Midbrain (tissue), 1 donor: ENCODE measurements around the gene ACBD6.
A peak's percentile ranks its signal among the peaks of the same experiment; 100 is the strongest.
"Not testable (repeated sequence)": the region's sequence is repeated elsewhere in the genome, so short reads cannot be mapped to it uniquely, and the experiment has no call there.

Experiments used
- DNase-seq: peaks from one replicate; lab custom pipeline; 2025; lab: John Stamatoyannopoulos, UW

Gene ACBD6

DNA sequence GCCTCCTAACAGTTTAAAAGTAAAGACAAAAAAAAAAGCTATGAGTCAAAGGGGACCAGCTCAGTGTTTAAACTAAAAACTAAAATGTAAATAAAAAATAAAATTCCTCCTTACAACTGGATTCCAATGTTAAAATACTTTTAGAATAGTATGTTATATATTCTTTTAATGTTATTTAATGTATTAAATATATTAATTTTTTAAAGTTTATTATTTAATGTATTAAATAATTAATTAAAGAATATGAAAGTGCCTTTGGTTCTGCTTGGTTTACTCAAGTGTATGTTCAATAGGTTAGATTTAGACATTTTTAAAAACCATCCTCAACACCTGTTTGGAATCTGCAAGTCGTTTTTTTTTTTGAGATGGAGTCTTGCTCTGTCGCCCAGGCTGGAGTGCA lies 13.1 kb downstream of the ACBD6 start:
- no peak for DNase-seq

DNA sequence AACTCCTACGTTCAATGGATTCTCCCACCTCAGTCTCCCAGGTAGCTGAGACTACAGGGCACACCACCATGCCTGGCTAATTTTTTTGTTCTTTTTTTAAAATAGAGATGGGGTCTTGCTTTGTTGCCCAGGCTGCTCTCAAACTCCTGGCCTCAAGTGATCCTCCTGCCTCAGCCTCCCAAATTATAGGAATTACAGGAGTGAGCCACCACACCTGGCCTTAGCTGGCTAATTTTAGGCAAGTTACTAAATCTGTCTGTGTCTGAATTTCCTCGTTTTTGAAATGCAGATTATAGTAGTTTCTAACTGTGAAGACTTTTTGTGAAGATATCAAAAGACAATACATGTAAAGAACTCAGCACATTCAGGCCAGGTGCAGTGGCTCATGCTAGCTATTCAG lies 13.7 kb downstream of the ACBD6 start:
- no peak for DNase-seq

DNA sequence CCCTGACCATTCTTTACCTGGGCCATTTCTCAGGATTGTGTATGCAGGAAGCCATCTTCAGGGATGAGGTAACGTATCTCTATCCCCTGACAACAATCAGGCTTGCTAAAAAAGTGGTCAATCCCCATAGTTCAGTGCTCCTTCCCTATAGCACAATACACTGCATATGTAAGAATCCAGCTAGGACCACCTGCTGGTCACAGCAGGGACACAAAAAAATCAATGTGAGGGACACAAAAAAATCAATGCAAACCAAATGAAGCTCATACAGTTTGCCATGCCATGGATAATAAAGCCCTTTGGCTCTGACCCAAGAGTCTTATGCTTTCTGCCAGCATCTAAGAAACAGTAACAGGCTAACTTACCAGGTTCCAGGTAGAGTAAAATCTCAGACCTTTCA lies 16.3 kb downstream of the ACBD6 start:
- no peak for DNase-seq

DNA sequence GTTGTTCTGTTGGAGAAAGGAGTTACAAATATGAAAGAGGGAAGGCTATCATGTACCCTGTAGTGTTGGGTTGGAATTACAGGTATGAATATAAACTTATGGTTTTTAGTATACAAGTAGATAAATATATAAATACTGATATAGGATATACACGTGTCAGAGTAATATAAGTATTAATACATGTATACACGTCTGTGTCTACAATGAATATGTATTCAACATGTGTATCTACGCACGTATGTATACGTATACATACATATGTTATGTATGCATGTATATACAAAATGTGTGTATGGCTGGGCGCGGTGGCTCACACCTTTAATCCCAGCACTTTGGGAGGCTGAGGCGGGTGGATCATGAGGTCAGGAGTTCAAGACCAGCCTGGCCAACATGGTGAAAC lies 17.9 kb downstream of the ACBD6 start:
- DNase-seq: no peak

DNA sequence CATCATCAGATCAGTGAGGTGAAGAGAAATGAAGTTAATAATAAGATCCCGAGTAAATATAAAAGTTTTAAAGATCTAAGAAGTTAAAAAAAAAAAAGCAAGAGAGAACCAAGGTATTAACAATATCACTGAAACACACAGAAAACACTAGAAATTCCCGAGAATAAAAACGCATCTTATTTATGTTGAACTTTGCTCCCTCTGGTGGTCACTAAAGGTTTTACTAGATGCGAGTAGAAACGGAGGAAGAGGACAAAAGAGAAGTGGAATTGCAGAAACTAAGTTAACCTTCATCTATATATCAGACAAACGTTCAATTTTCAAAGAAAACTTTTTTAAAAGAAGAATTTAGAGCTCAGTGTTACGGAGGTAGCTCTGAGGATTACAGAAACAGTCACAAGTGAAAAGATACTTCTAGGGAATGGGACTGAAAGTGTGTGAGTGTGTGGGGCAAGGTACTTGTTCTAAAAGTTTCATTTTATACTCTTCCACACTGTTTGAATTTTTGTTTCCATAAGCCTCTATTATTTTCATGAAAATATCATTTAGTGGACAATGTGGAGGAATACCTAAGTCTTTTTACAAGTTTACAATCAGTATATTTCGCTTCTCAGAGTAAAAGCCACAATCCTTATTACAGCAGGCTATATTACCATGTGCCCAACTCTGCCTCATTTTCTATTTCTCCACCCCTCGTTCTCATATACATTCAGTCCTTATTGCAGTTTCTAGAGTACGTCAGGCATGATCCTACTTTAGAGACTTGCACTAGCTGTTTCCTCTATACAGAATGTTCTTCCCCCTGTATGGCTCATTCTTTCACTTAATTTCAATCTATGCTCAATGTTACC lies 19.7 kb downstream of the ACBD6 start:
- DNase-seq: peak; percentile 54

DNA sequence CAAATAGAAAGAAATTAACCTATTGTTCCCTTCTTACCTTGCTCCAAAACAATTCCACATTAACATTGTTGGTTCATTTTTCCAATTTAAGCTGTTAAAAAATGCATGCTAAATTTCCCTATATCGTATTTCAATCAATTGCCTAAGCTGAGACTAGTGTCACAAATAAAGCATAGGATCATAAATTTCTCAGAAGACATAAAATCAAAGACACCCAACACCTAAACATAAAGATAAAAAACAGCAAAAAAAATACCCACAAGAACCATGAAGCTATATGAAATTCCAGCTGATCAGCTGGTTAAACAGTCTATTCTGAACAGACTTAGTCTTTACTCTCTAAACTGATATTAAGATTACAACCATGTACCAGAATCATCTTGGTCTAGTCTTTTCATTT lies 32.3 kb downstream of the ACBD6 start:
- DNase-seq: no peak

DNA sequence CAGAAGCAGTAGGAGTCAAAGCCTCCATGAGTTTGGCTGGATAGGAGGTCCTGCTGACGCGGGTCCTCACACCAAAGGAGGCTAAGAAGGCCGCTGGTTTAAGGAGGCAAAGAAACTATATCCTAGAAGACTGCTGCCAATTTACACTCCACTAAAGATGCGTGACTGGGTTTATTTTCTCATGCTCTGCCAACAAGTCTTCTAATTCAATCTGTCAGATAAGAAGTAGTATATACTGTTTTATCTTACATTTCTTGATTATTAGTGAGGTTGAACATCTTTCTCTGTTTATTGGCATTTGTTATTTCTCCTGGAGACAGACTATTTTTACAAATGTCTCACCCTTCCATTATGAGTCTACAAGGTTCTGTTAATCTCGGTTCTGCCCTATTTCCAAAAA lies 34.1 kb downstream of the ACBD6 start:
- no peak for DNase-seq

DNA sequence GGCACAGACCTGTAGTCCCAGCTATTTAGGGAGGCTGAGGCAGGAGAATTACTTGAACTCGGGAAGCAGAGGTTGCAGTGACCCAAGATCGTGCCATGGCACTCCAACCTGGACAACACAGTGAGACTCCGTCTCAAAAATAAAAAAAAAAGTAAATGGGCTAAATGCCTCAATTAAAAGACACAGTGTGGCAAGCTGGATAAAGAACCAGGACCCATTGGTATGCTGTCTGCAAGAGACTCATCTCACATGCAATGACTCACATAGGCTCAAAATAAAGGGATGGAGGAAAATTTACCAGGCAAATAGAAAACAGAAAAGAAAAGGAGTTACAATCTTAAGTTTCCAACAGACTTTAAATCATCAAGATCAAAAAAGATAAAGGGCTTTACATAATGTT lies 40.3 kb downstream of the ACBD6 start:
- DNase-seq: no peak

DNA sequence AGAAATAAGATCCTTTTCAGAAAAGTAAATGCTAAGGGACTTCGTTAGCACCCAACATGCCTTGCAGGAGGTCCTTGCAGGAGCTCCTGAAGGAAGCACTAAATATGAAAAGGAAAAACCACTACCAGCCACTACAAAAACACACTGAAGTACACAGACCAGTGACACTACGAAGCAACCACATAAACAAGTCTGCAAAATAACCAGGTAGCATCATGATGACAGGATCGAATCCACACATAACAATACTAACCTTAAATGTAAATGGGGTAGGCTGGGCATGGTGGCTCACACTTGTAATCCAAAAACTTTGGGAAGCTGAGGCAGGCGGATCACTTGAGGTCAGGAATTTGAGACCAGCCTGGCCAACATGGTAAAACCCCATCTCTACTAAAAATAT lies 40.7 kb downstream of the ACBD6 start:
- not testable (repeated sequence) for DNase-seq

DNA sequence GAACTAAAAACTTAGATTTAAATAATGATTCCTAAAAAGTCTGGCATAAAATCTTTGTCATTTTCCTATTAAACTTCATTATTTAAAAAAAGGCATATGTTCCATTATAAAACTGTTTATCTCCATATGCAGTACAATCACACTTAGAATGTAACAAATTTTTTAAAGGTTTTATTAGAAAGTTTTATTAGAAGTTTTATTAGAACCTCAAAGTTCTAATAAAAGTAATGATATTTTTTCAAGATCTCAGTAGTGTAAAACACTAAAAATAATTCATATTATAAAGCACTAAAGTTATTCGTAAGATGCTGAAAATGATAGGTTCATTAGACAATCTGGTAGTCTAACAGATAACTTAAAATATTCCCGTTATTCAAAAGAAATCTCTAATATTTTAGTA lies 43.6 kb downstream of the ACBD6 start:
- no peak for DNase-seq

DNA sequence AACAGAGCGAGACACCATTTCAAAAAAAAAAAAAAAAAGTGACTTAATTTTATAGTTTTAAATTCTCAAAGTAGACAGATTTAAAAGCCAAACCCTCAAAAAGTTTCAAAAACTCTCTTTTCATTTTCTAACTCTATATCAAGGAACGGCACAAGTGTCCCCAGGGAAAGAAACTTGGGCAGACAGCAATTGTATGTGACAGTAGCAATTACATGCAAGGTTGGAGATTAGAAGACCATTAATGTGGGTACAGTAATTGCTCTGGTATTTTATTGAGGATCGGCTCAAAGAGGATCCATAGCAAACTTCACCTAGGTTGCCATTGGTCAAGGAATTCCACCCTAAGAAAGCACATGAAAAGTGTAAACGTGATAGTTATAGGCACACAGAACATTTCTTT lies 46.2 kb downstream of the ACBD6 start:
- DNase-seq: no peak

DNA sequence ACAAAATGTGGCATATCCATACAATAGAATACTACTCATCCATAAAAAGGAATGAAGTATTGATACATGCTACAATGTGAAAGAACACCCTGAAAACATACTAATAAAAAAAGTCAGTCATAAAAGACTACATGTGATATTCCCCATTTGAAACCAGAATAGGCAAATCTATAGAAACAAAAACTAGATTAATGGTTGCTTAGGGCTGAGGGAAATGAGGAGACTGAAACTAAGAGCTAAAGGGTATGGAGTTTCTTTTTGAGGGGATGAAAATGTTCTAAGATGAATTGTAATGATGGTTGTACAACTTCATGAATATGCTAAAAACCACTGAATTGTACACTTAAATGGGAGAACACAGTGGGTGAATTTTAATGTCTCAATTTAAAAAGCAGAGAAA lies 50.9 kb downstream of the ACBD6 start:
- no peak for DNase-seq

DNA sequence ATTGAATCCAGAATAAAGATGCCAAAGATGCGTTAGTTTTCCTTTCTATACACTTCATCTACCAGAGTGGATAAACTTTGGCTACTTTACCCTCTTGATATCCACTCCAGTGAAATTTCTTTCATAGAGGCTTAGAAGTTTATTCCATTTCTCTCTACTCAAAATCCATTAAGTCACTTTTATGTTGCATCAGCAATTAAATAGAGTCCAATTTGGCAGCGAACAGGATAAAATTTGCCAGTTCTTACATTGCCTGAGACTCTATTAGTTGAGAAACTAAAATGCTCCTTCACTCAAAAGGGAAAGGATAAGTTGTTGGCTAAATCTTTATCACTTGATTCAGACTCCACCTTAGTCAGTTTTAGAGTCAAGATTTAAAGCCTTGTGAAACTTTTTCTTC lies 57.9 kb downstream of the ACBD6 start:
- DNase-seq: no peak

DNA sequence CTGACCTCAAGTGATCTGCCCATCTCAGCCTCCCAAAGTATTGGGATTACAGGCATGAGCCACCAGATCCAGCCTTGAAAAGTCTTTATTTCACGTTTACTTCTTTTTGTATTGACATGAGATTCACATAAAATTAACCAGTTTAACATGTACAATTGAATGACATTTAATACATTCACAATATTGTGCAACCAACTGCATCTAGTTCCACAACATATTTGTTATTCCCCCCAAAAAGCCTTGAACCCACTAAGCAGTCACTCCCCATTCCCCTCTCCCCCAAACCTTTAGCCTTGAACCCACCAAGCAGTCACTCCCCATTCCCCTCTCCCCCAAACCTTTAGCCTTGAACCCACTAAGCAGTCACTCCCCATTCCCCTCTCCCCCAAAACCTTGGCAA lies 62.0 kb downstream of the ACBD6 start:
- DNase-seq: no peak

DNA sequence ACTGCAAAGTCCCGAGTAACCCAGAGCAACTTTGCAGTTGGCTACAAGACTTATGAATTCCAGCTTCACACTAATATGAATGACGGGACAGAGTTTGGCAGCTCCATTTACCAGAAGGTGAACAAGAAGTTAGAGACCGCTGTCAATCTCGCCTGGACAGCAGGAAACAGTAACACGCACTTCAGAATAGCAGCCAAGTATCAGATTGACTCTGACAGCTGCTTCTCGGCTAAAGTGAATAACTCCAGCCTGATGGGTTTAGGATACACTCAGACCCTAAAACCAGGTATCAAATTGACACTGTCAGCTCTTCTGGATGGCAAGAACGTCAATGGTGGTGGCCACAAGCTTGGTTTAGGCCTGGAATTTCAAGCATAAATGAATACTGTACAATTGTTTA lies 66.8 kb downstream of the ACBD6 start:
- DNase-seq: no peak

DNA sequence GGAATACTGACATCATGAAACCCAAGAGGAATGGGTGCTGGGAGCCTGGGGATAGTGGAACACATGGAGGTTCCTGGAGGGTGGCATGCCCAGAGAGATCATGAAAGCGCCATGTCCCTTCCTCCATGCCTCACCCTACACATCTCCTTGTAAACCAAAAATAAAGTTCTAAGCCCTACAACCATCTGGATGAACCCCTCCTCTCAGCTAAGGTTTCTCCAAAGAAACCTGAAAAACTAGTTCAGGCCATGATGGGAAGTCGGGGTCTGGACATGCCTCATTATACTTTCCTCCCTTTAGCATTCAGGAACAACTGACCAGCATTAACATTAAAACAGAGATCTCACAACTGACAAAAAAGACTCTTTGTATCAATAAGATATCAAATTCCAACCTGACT lies 68.5 kb downstream of the ACBD6 start:
- no peak for DNase-seq

DNA sequence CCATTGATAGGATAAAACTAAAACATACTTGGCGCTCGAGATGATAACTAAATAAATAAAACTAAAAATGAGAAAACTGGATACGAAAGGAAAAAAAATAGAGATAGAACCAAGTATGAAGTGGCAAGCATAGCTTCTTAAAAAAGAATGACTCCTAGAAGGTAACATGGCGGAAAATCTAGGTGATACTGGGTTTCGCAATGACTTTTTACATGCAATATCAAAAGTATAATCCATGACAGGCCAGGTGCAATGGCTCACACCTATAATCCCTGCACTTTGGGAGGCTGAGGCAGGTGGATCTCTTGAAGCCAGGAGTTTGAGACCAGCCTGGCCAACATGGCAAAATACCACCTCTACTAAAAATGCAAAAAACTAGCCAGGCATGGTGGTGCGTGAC lies 70.7 kb downstream of the ACBD6 start:
- DNase-seq: no peak

DNA sequence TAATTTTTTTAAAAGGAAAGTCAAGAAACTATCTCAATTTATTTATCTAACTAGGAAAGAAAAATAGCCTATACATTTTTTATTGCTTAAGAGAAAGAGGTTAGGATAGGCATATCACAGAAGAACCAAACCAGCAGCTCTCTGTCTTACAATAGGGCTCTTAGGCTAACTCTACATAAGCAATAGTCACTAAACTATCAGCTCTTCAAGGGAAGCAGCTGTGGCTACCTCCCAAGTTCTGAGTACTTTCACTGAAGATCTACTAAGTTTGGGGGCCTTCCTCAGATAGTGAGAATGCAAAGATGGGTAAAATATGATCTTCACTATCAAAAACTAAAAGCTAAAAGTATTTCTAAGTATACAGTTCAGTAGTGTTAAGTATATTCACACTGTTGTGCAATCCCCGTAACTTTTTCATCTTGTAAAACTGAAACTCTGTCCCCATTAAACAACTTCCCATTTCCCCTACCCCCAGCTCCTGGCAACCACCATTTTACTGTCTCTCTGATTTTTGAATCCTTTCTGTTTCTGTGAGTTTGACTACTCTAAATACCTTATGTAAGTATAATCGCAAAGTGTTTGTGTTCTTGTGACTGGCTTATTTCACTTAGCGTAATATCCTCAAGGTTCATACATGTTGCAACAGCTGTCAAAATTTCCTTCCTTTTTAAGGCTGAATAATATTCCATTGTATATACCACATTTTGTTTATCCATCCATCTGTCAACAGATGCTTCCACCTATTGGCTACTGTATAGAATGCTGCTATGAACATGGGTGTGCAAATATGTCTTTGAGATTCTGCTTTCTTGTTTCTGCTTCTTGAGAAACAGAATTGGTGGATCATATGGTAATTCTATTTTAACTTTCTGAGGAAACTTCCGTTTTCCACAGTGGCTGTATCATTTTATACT lies 73.3 kb downstream of the ACBD6 start:
- no peak for DNase-seq

DNA sequence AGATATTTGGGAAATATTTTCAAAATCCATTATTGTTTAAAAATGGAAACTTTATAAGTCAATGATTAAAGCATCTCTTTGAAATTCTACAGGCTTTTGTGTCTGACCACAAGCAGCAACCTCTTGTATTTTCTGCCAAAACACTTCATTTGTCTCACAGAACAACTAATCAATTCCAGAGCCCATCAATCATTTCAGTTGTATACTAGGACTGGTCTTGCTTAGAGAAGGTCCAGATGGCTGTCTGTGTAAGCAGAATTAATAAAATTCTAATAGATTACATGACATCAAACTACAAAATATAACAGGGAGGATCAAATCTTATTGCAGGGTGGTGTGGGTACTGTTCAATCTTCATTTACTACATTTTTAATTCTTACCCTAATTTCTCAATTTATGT lies 76.4 kb downstream of the ACBD6 start:
- no peak for DNase-seq

DNA sequence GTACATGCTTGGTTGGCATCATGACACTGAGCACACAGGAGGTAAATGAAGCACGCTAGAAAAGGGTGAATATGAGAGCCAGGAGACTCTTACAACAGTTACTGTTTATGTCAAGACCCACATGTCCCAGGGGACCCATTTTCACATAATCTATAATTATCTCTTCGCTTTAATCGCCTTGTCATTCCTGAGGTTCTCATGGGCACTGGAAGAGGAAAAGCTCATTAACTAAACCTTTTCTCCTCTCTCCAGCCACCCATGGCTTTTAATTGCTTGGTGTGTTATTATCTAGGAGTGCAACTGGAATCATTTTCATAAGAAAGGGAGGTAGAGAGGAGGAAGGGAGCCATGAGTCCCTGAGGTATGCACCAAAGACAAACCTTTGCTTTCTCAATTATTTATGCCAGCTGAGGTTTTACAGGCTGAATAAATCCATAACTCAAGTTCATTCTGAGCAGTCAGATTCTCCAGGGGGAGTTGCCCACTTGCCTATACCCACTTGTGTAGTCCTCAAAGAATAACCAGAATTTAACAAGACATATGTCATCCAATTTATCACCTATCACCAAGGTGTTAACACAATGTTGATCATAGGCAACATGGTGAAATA lies 77.4 kb downstream of the ACBD6 start:
- no peak for DNase-seq

DNA sequence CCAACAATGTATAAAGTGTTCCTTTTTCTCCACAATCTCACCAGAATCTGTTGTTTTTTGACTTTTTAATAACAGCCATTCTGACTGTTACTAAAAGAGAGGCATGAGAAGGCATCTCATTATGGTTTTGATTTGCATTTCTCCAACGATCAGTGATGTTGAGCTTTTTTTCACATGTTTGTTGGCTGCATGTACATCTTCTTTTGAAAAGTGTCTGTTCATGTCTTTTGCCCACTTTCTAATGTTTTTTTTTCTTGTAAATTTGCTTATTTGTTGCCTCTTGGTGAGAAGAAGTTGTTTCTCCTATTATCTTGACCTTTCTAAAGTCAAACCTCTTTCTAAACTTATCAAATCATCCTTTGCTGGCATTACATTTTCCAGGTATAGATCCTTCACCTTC lies 80.8 kb downstream of the ACBD6 start:
- no peak for DNase-seq

DNA sequence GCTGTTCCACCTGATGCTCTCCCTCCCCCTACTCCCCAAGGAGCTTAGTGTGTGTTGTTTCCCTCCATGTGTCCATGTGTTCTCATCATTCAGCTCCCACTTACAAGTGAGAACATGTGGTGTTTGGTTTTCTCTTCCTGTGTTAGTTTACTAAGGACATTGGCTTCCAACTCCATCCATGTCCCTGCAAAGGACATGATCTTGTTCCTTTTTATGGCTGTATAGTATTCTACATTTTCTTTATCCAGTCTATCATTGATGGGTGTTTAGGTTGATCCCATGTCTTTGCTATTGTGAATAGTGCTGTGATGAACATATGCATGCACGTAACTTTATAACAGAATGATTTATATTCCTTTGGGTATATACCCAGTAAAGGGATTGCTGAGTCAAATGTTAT lies 81.2 kb downstream of the ACBD6 start:
- DNase-seq: not testable (repeated sequence)
